OCI-LY7 (cell line): Measurements from ENCODE around the gene CLDN1.

Source experiments
- CTCF ChIP-seq: fragments of 200-600 bp; sonication (generic); conservative IDR thresholded peaks from 2 replicates; pipeline ENCODE4 v1.5.1; 2014; ENCODE audit warnings: mild to moderate bottlenecking, antibody characterized with exemption, low read length, moderate library complexity, mixed read lengths
- EZH2phosphoT487 ChIP-seq: fragments of 200-600 bp; sonication (generic); IDR thresholded peaks from 2 replicates; pipeline ENCODE4 v1.6.1; 2018; ENCODE audit warnings: low read depth, borderline replicate concordance, mild to moderate bottlenecking, mixed run types, antibody characterized with exemption, low read length, moderate library complexity, mixed read lengths

- peak; percentile 51 for TF ChIP-seq CTCF
- TF ChIP-seq EZH2phosphoT487 = no peak
These were observed at the start of gene CLDN1 for GRCh38 chr3:190321789-190322603.
